HG03103 (cell line): ENCODE measurements around the gene UBTF.

Experiments
- ATAC-seq: cut with Tn5 transposase; IDR thresholded peaks from one replicate; pipeline ENCODE4 v1.9.1; 2021; ENCODE audit warnings: low read depth; ENCODE audit not compliant: unreplicated experiment

UBTF gene, protein sequence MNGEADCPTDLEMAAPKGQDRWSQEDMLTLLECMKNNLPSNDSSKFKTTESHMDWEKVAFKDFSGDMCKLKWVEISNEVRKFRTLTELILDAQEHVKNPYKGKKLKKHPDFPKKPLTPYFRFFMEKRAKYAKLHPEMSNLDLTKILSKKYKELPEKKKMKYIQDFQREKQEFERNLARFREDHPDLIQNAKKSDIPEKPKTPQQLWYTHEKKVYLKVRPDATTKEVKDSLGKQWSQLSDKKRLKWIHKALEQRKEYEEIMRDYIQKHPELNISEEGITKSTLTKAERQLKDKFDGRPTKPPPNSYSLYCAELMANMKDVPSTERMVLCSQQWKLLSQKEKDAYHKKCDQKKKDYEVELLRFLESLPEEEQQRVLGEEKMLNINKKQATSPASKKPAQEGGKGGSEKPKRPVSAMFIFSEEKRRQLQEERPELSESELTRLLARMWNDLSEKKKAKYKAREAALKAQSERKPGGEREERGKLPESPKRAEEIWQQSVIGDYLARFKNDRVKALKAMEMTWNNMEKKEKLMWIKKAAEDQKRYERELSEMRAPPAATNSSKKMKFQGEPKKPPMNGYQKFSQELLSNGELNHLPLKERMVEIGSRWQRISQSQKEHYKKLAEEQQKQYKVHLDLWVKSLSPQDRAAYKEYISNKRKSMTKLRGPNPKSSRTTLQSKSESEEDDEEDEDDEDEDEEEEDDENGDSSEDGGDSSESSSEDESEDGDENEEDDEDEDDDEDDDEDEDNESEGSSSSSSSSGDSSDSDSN

DNA sequence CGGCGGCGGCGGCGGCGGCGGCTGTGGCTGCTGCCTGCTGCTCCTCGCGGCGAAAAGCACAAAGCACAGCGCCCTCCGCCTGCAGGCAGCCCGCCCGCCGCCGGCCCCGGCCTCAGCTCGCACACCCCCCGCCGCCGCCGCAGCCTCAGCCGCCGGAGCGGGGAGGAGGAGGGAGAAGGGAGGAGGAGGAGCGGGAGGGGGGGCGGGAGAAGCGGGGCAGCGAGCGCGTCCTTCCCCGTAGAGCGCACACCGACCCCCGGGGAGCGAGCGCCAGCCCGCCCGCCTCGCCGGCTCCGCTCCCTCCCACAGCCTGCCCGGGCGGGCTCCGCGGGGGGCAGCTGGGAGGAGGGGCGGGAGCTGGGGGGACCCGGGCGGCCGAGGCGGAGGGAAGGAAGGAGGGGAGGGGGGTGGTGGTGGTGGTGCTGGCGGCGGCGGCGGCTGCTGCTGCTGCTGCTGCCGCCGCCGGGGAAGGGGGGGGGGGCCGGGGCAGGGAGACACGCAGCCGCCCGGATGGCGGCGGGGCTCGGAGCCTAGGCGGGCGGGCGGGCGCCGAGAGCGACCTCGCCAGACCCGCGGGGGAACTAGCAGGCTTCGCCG is at the start of gene UBTF:
Gene UBTF, minus strand, starts transcription at position 60 of the 597 bp plus-strand sequence. CDS start 1,446 bp downstream, outside the sequence.
- peak; percentile 5 for ATAC-seq

DNA sequence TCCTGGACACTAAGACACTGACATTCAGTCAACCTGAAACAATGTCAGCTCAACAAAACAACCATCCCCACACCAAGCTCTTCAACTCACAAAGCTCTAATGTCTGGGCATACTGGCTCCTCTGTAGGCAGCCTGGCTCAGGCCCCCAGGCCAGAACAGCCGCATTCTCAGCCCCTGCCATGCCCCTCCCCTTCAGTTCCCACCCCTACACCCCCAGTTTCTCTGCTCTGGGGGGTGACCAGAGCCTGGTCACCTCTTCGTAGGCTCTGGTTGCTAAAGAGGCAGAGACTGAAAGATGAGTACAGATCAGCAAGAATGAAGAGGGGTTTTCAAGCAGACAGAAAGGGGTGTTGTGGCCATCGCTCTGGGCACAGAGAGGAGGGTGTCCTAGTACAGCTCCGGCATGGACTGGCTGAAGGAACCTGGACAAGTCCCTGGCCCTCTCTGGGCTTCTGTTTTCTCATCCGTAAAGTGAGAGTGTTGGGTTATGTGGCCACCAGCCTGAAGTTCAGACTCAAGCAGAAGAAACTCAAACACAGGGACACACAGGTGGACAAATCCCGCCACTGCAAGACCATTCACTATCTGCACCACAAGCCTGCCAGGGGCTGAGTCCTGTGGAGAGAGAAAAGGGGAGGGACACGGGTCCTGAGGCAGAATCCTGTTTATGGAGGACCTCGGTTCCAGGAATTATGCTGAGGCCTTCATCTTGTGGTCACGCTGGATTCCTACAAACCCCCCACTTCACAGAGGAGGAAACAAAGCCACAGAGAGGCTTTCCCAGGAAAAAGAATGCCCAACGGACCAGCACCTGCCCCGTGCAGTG is 49.4 kb upstream of the UBTF start:
- no peak for ATAC-seq

DNA sequence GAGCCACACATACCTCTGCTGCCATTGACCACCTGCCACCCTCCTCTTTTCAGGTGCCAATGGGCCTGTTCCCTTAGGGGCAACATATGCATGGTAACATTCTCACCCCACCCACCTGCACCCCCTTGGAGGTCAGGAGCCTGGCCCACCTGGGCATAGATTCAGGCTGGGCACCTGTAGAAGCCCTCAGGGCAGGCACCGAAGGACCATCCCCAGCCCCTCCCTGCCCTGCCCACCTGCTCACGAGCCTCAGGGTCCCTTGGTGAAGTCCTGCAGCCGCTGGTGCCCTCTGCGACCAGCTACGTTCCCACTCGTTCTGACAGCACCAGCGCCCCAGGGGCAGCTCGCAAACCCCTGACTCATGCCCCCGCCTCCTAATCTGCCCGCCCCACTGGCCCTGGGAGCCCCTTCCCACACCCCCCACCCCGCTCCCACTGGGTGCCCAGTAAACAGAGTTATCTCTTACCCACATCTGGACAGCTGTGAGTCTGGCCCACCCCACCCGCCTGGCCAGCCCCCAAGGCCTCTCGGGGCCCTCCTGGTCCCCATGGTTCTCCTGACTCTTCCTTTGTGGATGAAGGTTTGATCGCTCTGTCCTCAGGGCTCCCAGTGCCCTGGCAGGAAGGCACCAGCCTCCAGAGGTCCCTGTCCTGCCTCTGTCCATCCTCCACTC is 48.5 kb upstream of the UBTF start, which contains the start of gene SLC4A1:
Gene SLC4A1, minus strand, starts transcription at position 318 of the 673 bp plus-strand sequence. CDS start 5,269 bp downstream, outside the sequence.
- no peak for ATAC-seq

DNA sequence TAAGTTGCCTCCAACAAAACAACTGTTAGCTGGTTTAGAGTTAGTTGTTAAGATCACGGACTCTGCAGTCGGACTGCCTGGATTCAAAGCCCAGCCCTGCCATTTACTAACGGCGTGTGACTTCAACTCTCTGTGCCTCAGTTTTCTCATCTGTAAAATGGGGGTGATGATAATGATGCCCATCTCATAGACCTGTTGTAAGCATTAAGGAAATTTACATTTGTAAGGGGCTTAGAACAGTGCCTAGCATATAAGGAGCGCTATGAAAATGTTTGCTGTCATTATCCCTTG is 47.6 kb upstream of the UBTF start:
- no peak for ATAC-seq

DNA sequence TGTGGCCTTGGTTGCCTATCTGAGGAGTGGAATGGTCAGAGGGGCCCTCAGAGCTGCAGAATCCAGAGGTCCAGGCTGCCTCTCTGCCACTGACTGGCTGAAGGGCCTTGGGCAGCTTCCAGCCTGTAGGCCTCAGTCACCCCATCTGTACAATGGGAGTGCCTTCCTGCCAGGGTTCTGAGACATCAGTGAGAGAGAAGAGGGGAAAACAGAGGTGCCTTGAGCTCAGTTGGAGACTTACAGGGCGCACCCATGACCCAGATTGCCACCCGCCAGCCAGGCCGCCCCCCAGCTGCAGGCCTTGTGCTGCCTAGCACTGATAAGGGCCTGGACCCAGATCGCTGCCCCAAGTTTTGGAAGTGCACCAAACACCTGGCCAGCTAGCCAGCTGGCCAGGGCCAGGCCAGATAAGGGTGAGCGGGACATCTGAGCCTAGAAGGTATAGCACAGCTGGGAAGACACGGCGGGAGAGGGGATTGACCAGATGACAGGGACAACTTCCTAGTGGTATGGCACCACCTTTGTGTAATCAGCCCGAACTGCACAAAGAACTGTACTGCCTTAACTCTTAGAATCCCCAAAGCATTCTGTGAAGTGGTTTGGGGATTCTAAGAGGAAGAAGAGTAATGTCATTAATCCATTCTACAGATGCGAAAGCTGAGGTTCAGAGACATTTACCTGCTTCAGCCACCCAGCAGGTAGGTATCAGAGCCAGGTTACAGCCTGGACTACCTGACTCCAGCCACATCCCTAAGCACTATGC is 47.1 kb upstream of the UBTF start:
- ATAC-seq, result no peak

DNA sequence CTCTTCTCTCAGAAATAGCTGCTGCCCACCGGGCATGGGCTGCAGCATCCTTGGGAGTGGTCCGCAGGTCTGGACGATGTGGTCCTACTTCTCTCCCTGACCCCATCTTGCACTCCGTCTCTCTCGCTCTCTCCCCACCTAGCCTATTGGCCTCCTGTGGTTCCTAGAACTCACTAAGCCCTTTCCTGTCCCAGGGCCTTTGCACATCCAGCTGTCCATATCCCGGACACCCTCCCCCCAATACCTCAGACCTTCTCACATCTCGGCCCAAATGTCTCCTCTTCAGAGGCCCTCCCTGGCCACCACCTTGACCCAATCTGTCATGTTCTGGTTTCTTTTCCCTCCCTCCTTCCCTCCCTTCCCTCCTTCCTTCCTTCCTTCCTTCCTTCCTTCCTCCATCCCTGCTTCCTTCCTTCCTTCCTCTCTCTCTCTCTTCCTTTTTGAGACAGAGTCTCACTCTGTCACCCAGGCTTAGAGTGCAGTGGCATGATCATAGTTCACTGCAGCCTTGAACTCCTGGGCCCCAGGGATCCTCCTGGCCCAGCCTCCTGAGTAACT is 43.9 kb upstream of the UBTF start:
- ATAC-seq, result no peak

DNA sequence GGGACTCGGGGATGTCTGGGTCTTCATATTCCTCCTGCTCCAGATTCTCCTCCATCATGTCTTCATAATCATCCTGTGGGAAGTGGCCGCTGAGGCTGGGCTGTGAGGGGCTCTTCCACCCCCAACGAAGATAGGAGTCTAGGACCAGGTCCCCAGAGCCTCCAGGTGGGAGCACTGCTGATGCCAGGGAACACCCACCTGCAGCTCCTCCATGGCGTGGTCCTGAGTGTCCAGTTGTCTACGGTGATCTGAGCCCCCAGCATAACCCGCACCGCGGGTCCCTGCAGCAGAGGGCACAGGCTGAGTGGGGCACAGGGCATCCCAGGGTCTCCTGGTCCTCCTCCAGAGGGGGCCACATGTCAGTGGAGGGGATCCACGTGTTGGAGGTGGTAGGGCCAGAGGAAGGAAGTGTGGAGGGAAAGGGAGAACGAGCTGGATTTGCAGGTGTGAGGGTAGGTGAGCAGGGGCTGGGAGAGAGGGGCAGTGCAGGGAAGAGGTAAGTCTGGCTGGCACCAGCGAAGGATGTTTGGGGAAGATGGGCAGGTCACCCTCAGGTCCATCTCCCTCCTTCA is 43.3 kb upstream of the UBTF start:
- no peak for ATAC-seq

DNA sequence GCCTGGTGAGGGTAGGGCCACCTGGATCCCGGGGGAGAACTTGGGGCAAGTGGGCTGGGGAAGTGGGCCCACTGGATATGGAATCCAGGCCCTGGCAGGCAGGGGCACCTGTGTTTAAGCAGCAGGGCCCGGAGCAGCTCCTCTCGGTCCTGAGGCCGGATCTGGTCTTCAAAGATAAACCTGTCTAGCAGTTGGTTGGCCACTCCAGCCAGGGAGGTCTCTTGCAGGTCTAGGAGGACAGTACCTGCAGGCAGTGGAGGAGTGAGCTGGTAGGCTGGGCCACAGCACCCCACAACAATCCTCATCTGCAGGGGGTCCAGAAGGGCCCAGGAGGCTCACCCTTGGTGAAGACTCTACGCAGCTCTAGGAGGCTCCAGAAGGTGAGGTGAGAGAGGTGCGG is 40.8 kb upstream of the UBTF start:
- no peak for ATAC-seq

DNA sequence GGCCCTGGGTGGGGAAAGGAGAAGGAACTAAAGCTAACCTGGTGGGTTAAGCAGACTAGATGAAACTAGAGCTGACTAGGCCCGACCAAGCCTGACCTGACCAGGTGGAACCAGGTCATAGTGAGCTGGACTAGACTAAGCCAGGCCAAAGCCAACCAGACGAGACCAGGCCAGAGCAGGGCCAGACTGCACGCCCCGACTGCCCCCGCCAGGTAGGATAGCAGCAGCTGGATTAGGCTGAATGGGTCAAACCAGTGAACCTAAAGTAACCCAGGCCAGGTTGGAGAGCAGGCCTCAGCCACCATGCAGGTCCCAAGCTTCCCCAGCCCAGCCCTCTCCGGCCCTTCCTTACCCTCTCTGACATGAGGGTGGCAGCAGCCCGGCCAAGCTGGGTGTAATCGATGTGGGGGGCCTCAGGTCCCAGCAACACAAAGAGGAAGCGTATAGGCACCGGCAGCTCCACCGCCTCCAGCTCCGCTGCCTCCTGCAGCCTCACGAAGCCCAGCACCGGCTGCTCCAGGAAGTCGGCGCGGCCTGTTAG is 39.4 kb upstream of the UBTF start:
- ATAC-seq, result no peak

DNA sequence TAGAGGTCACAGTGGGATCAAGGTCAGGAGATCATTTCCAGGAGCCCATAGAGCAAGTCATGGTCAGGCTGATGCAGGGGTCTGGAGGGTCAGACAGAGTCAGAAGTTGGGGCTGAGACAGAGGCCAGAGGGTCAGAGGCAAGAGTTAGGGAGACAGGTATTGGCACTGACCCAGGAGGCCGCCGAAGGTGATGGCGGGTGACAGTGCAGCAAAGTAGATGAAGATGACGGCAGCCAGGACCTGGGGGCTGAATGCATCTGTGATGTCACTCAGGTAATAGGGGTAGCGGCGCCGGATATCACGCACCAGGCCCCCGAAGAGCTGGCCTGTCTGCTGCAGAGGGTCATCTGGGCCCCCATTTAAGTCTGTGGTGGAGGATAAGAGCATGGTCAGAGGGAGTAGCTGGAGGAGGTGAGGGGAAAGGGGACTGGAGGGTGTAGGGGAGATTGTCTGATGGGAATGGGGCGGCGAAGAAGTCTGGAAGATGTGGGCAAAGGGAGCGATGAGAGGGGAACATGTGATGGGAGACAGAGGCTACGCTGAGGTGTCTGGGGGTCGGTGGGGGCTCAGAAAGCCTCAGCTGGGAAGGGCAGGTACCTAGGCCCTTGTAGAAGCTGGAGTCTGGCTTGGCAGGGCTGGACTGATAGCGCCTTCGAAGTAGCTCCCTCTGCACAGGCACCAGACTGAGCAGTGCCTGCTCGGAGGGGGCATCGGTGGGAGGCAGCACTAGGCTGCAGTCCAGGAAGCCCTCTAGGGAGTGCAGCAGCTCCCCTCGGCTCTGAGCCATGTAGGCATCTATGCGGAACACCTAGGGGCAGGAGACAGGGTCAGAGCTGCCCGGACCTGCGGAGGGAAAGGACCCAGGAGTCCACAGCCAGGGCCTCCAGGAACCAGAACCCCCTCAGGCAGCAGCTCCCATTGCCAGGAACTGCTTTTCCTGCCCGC is 38.6 kb upstream of the UBTF start:
- no peak for ATAC-seq

DNA sequence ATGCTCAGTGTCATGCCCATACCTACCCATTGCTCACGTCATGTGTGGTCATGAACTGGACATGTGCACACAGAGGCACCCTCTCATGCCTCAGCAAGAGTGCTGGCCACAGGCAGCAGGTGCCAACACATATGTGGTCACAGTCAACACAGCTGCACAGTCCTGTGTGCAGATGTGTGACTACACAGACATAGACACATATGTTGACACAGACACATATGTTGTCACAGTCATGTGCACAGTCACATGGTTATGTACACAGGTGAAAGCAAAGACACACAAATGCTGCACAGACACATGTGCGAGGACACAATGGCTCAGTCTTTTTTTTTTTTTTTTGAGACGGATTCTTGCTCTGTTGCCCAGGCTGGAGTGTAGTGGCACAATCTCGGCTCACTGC is 37.2 kb upstream of the UBTF start:
- no peak for ATAC-seq

DNA sequence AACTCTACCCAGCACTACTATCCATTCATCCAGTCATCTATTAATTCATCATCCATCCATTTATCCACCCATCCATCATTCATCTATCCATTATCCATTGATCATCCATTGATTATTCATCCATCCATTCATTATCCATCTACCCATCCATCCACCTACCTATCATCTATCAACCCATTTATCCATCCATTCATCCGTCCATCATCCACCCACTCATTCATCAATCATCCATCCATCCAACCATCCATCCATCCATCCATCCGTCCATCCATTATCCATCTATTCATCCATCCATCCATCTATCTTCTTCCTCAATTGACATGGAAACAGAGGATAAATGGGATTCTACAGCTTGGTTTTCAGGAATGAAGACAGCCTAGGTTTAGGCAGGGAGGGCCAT is 36.4 kb upstream of the UBTF start:
- ATAC-seq, result no peak

DNA sequence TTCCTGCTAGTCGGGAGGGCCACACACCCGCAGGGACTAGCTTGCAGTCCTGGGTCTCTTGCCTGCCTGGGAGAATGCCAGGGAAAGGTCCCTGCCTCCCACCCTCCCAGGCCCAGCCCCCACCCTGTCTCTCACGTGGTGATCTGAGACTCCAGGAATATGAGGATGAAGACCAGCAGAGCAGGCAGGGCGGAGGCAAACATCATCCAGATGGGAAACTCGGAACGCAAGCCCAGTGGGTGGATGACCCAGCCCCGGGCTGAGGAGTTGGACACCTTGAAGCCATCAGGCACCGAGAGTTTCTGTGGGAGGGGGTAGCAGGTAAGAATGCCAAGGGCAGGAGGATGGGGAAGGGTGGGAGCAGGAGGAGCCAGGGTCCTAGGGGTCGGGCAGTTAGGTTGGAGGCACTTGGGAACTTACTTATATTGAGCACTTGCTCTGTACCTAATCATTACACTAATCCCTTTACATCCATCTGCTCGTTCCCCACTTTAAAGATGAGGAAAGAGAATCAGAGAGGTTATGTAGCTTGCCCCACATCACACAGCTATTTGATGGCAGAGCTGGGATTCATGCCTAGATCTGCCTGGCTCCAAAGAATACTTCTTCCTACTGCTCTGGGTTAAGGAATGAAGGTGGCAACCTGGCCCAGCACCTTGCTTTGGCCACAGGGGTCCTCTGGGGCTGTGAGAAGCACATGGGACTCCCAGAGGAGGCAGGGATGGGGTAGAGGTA is 35.1 kb upstream of the UBTF start:
- no peak for ATAC-seq

DNA sequence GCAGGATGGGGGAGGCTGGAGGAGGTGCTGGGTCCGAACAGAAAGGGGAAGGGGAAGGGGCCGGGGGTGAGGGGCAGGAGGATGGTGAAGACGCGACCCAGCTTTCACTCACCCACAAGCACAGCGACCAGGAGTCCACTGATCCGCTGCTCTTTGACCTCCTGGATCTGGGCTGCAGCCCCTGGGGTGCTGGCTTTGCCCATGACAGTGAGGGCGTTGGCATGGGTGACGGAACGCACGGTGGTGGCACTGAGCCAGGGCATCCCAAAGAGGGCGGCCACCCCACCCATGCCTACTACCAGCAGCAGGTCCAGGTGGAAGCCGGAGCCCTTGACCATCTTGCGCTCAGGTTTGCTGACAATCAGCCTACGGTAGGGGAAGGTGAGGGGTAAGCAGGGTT is 33.5 kb upstream of the UBTF start:
- ATAC-seq, result no peak

DNA sequence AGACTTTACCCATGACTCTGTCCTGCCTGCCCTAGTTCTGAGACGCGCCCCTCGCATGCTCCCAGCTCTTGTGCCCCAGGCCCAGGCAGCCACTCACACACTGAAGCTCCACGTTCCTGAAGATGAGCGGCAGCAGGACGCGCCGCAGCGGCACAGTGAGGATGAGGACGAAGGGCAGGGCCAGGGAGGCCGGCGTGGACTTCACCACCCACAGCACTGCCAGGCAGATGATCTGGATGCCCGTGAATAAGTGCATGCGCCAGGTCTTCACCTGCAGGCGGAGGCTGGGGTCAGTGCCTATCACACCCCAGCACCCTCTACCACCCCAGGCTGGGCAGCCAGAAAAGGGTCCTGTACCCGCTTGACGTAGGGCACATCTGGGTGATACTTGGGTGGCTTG is 31.6 kb upstream of the UBTF start:
- no peak for ATAC-seq

DNA sequence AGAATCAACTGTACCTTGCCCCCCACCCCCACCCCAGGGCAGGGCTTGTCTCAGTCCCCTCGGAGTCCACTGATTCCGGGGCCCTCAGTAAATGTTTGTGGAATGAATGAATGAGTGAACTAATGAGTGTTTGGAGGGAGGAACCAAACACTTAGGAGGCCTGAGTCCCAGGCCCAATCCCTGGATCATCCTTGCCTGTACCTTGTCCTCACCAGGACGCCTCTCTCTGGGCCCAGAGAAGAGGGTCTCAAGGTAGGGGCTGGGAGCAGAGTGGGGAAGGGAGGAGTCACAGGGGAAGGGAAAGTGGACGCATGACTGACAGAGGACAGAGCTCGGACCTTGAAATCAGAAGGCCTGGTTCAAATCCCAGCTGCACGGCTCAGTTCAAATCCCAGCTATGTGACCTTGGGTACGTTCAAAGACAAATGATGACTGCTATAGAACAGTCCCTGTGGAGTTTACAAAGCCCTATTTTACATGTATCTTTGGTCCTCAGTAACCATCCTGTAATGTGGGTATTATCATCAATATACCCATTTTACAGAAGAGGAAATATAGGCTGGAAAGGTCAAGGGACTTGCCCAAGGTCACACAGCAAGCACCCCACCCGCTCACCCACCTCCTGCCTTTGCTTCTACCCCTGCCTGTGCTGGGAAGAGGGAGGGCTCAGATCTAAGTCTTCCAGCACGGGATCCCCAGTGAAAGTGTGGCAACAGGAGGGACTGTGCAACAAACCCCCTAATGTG is 30.2 kb upstream of the UBTF start:
- no peak for ATAC-seq
